ENCODE results near the gene SMC3. TPM values are rescaled to one million over a fixed set of nuclear protein-coding genes. Genes with fewer than 3 reads are reported as not detected.

The SMC3 gene
- 18.4 and 30.6 TPM in 2 replicates for total RNA-seq

DNA sequence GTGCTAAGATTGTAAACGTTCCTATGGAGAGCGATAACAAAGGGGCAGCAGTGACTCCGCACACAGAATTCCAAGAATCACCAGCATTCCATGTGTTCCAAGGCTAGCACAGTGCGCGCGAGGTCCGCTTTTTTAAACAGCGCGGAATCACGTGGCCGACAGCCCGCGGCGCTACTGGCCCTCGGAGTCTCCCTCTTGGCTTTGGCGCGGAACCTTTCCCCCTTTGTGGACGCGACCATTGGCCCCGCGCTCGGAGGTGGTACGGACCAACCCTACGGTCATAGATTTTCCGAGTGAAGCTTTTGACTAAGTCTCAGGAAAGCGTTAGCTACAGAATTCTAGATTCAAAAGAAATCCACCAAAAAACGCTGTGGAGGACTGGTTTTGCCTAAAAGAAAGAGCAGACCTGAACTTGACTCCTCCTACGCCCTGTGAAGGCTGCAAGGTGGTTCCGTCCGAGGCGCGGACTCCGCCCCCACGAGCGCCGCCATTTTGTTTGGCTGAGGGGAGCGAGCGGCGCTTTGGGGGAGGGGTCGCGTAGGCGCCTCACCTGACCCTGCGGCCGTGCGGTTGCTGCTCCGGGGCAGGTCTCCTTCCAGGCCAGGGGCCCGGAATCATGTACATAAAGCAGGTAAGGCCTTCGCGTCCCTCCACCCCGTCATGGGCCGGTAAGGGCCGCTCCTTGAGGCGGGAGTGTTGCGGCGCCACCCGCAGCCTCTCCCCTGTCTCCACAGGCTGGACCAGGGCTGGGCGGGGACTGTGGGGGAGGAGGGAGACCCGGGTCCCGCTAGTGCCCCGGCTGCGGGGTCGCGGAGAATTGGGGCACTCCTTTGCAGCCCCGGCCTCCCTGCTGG is at the start of gene SMC3:
Gene SMC3, plus strand, starts transcription at position 495 of the 854 bp plus-strand sequence. Its CDS starts 122 bp downstream, at position 617.

DNA sequence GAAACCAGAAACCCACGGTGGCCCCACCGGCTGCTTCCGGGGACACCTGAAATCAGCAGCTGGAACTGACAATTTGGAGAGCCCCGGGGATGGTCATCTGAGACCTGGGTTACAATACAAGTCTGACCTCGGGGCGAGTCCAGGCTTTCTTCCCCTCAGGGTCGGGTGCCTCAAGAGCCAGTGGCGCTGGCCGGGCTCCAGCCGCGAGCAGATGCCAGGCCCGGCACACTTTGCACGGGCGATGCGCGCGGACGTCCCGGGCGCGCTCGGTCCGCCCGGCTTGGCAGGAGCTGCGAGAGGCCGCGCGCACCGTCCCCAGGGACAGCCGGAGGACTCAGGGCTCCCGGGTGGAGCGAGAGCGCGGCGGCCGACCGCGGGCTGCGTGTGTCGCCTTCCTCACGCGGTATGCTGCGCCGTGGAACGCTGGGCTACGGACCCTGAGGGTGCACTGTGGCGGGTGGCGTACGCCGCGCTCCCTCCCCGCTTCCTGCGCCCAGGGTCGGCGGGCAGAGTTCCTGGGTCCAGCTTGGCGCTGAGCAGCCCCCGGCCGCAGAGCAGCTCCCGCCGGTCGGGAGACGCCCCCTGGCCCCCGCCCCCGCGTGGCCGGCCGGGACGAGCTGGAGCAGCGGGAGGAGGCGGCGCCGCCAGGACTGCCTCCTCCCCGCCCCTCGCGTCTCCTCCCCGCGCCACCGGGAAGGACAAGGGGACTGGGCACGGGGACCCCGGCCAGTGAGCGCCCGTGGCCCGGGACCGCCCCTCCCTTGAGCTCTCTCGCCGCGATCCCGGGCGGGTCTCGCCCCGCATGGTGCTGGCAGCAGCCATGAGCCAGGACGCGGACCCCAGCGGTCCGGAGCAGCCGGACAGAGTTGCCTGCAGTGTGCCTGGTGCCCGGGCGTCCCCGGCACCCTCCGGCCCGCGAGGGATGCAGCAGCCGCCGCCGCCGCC is 76.4 kb downstream of the SMC3 start, which contains the start of gene RBM20:
Gene RBM20, plus strand, starts transcription at position 684 of the 945 bp plus-strand sequence. Its CDS starts 119 bp downstream, at position 803.

Other genes starting within 250 kb of the SMC3 start
- 0.89 and 10.7 TPM in 2 replicates for gene DUSP5, start 69.8 kb upstream of the SMC3 start, total RNA-seq
- gene RBM20, start 76.6 kb downstream of the SMC3 start, total RNA-seq = 0.18 and 0.59 TPM in 2 replicates